WTC11 (cell line): ENCODE results near the gene OLFM1. TPM values are rescaled to one million over a fixed set of nuclear protein-coding genes. Genes with fewer than 3 reads are reported as not detected.
A peak's percentile ranks its signal among the peaks of the same experiment; 100 is the strongest.

Experiments
- ATAC-seq: fragments of 200-7000 bp; cut with Tn5 transposase; 2 replicates; pipeline ENCODE4 v1.10.0; 2021; ENCODE audit warnings: mild to moderate bottlenecking, moderate library complexity
- CTCF ChIA-PET: fragments of 300-600 bp; sonication (Branson Sonifier 250); formaldehyde crosslinking; loops from one replicate; lab custom pipeline; 2021; ENCODE audit warnings: antibody characterized with exemption; lab: Charles Lee
- POLR2A ChIA-PET: fragments of 350-600 bp; sonication (Branson Sonifier 250); formaldehyde crosslinking; loops from one replicate; lab custom pipeline; 2021; ENCODE audit warnings: antibody characterized with exemption; lab: Charles Lee
- DNase-seq: peaks from one replicate; pipeline ENCODE4 v3.0.0; 2021; ENCODE audit warnings: low spot score
- H3K27ac Mint-ChIP-seq: 2 replicates; pipeline ENCODE4 v1.8.0; 2021; ENCODE audit warnings: mixed read lengths
- H3K27me3 Mint-ChIP-seq: 2 replicates; pipeline ENCODE4 v1.8.0; 2021; ENCODE audit warnings: low read depth, mild to moderate bottlenecking, moderate library complexity, mixed read lengths
- H3K36me3 Mint-ChIP-seq: 2 replicates; pipeline ENCODE4 v1.8.0; 2021; ENCODE audit warnings: mixed read lengths
- H3K4me1 Mint-ChIP-seq: 2 replicates; pipeline ENCODE4 v1.8.0; 2022; ENCODE audit warnings: mixed read lengths
- H3K4me3 Mint-ChIP-seq: 2 replicates; pipeline ENCODE4 v1.8.0; 2021; ENCODE audit warnings: mild to moderate bottlenecking, moderate library complexity, mixed read lengths
- H3K9me3 Mint-ChIP-seq: 2 replicates; pipeline ENCODE4 v1.8.0; 2021; ENCODE audit warnings: mixed read lengths
- ATF1 ChIP-seq: sonication (generic); formaldehyde crosslinking; IDR thresholded peaks from 2 replicates; pipeline ENCODE4 v1.8.1; 2023; ENCODE audit warnings: mild to moderate bottlenecking, moderate library complexity, missing genetic modification reagents
- CBFB ChIP-seq: sonication (generic); formaldehyde crosslinking; IDR thresholded peaks from 2 replicates; pipeline ENCODE4 v1.8.1; 2022; ENCODE audit warnings: mild to moderate bottlenecking, low read depth, missing genetic modification reagents
- CREB1 ChIP-seq: sonication (generic); formaldehyde crosslinking; IDR thresholded peaks from 2 replicates; pipeline ENCODE4 v1.8.0; 2023; ENCODE audit warnings: mild to moderate bottlenecking, missing genetic modification reagents
- ELF4 ChIP-seq: sonication (generic); formaldehyde crosslinking; IDR thresholded peaks from 2 replicates; pipeline ENCODE4 v1.8.1; 2022; ENCODE audit warnings: low read depth, mild to moderate bottlenecking, moderate library complexity, missing genetic modification reagents
- FOXK1 ChIP-seq: sonication (generic); formaldehyde crosslinking; IDR thresholded peaks from 2 replicates; pipeline ENCODE4 v1.8.0; 2022; ENCODE audit warnings: mild to moderate bottlenecking, moderate library complexity, missing genetic modification reagents
- GABPB1 ChIP-seq: sonication (generic); formaldehyde crosslinking; IDR thresholded peaks from 2 replicates; pipeline ENCODE4 v1.8.1; 2023; ENCODE audit warnings: mild to moderate bottlenecking, missing genetic modification reagents
- GTF2I ChIP-seq: fragments of 250-450 bp; sonication (Bioruptor Pico); conservative IDR thresholded peaks from 2 replicates; pipeline ENCODE4 v1.4.0; 2021; ENCODE audit warnings: mild to moderate bottlenecking
- HMGA2 ChIP-seq: fragments of 250-450 bp; sonication (Bioruptor Pico); IDR thresholded peaks from 2 replicates; pipeline ENCODE4 v1.4.0; 2021; ENCODE audit warnings: mild to moderate bottlenecking, moderate library complexity
- JUN ChIP-seq: sonication (generic); formaldehyde crosslinking; IDR thresholded peaks from 2 replicates; pipeline ENCODE4 v1.8.0; 2023; ENCODE audit warnings: mild to moderate bottlenecking, missing genetic modification reagents
- NFATC4 ChIP-seq: fragments of 250-450 bp; sonication (Bioruptor Pico); IDR thresholded peaks from 2 replicates; pipeline ENCODE4 v1.9.0; 2021; ENCODE audit warnings: mild to moderate bottlenecking
- NR1H2 ChIP-seq: sonication (generic); formaldehyde crosslinking; IDR thresholded peaks from 2 replicates; pipeline ENCODE4 v1.9.0; 2021; ENCODE audit warnings: mild to moderate bottlenecking, moderate library complexity, missing genetic modification reagents
- NR3C1 ChIP-seq: sonication (generic); formaldehyde crosslinking; conservative IDR thresholded peaks from 2 replicates; pipeline ENCODE4 v1.8.1; 2023; ENCODE audit warnings: low read depth, mild to moderate bottlenecking, missing genetic modification reagents
- OVOL2 ChIP-seq: fragments of 250-450 bp; sonication (Bioruptor Pico); IDR thresholded peaks from 2 replicates; pipeline ENCODE4 v1.9.0; 2021; ENCODE audit warnings: mild to moderate bottlenecking, borderline replicate concordance
- SMAD4 ChIP-seq: sonication (generic); formaldehyde crosslinking; IDR thresholded peaks from 2 replicates; pipeline ENCODE4 v1.8.0; 2022; ENCODE audit warnings: mild to moderate bottlenecking, missing genetic modification reagents
- SP1 ChIP-seq: sonication (generic); formaldehyde crosslinking; conservative IDR thresholded peaks from 2 replicates; pipeline ENCODE4 v1.8.1; 2022; ENCODE audit warnings: missing genetic modification reagents
- TEAD1 ChIP-seq: sonication (generic); formaldehyde crosslinking; IDR thresholded peaks from 2 replicates; pipeline ENCODE4 v1.8.0; 2022; ENCODE audit warnings: mild to moderate bottlenecking, missing genetic modification reagents
- ZNF232 ChIP-seq: sonication (generic); formaldehyde crosslinking; IDR thresholded peaks from 2 replicates; pipeline ENCODE4 v1.8.0; 2022; ENCODE audit warnings: mild to moderate bottlenecking, missing genetic modification reagents
- ZNF263 ChIP-seq: sonication (generic); formaldehyde crosslinking; IDR thresholded peaks from 2 replicates; pipeline ENCODE4 v1.8.1; 2022; ENCODE audit warnings: low read depth, mild to moderate bottlenecking, moderate library complexity, missing genetic modification reagents
- ZNF317 ChIP-seq: sonication (generic); formaldehyde crosslinking; IDR thresholded peaks from 2 replicates; pipeline ENCODE4 v1.8.1; 2023; ENCODE audit warnings: low read depth, mild to moderate bottlenecking, moderate library complexity, missing genetic modification reagents, borderline replicate concordance
- ZNF423 ChIP-seq: fragments of 250-450 bp; sonication (Bioruptor Pico); IDR thresholded peaks from 2 replicates; pipeline ENCODE4 v2.1.2; 2022; ENCODE audit warnings: mild to moderate bottlenecking, moderate library complexity
- ZNF671 ChIP-seq: fragments of 250-450 bp; sonication (Bioruptor Pico); IDR thresholded peaks from 2 replicates; pipeline ENCODE4 v1.8.0; 2021; ENCODE audit warnings: mild to moderate bottlenecking
- total RNA-seq: library from RNA; stranded (reverse); gene quantifications from 3 replicates; pipeline ENCODE4 v1.2.3, GENCODE V29; 2021
- TF ChIP-seq, protein P1 (sequence below): sonication (generic); formaldehyde crosslinking; IDR thresholded peaks from 2 replicates; pipeline ENCODE4 v1.8.0; 2023; ENCODE audit warnings: mild to moderate bottlenecking, missing genetic modification reagents
- TF ChIP-seq, protein P2 (sequence below): sonication (generic); formaldehyde crosslinking; IDR thresholded peaks from 2 replicates; pipeline ENCODE4 v1.8.0; 2022; ENCODE audit warnings: mild to moderate bottlenecking, missing genetic modification reagents
- TF ChIP-seq, protein P3 (sequence below): sonication (generic); formaldehyde crosslinking; IDR thresholded peaks from 2 replicates; pipeline ENCODE4 v1.8.1; 2022; ENCODE audit warnings: low read depth, missing genetic modification reagents, borderline replicate concordance
- TF ChIP-seq, protein P4 (sequence below): sonication (generic); formaldehyde crosslinking; IDR thresholded peaks from 2 replicates; pipeline ENCODE4 v1.8.1; 2023; ENCODE audit warnings: mild to moderate bottlenecking, missing genetic modification reagents
- TF ChIP-seq, protein P5 (sequence below): fragments of 250-450 bp; sonication (Bioruptor Pico); IDR thresholded peaks from 2 replicates; pipeline ENCODE4 v1.8.0; 2021; ENCODE audit warnings: mild to moderate bottlenecking
- TF ChIP-seq, protein P6 (sequence below): fragments of 250-450 bp; sonication (Bioruptor Pico); IDR thresholded peaks from 2 replicates; pipeline ENCODE4 v2.1.2; 2022; ENCODE audit warnings: mild to moderate bottlenecking, moderate library complexity
- TF ChIP-seq, protein P7 (sequence below): sonication (generic); formaldehyde crosslinking; IDR thresholded peaks from 2 replicates; pipeline ENCODE4 v1.8.1; 2022; ENCODE audit warnings: low read depth, mild to moderate bottlenecking, moderate library complexity, missing genetic modification reagents, borderline replicate concordance

The OLFM1 gene
- total RNA-seq, 1 experiment from 2014 or later, result 37.6 TPM

DNA sequence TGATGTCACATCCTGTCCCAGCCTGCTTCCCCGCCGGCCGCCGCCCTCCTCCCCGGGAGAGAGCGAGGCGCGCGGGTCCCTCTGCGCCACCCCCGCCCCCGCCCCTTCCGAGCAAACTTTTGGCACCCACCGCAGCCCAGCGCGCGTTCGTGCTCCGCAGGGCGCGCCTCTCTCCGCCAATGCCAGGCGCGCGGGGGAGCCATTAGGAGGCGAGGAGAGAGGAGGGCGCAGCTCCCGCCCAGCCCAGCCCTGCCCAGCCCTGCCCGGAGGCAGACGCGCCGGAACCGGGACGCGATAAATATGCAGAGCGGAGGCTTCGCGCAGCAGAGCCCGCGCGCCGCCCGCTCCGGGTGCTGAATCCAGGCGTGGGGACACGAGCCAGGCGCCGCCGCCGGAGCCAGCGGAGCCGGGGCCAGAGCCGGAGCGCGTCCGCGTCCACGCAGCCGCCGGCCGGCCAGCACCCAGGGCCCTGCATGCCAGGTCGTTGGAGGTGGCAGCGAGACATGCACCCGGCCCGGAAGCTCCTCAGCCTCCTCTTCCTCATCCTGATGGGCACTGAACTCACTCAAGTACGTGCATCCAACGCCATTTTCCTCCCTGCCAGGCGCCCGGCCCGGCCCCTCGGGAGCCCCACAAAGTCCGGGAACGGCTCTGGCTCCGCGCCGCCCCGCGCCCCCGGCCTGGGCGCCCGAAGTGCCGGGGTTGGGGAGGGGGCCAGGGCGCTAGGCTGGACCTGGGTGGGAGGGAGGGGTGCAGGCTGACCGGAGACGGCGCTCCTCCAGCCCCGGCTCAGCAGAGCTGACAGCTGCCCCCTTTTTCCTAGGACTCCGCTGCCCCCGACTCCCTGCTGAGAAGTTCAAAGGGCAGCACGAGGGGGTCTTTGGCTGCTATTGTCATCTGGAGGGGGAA lies 12.0 kb upstream of the OLFM1 start:
- Mint-ChIP-seq H3K4me1 (peaks cover 11% of the 10 kb centered on the region), H3K9me3 (no peaks in the 10 kb centered on the region), H3K4me3 (peak overlapping the region; percentile 63), H3K27me3 (peaks cover 23% of the 10 kb centered on the region), H3K27ac (no peak overlapping the region), H3K36me3 (no peaks in the 10 kb centered on the region)
- ChIA-PET CTCF (interaction anchor here (1.3 to 1.5 kb wide), 2 partner anchors 10 to 386 kb away, joined by 4 read pairs; no protein-coding TSS in a partner anchor), POLR2A (interaction anchor here (0.7 kb wide), 1 partner anchor 432 kb away, joined by 4 read pairs; no protein-coding TSS in a partner anchor)
- DNase-seq (peak; percentile 60), ATAC-seq (peak; percentile 74)
- TF ChIP-seq NR3C1 (CRISPR knock-in tag) (0 out of 2 replicates have a peak, but pooled peaks have one; percentile 25), HMGA2 (CRISPR knock-in tag) (no peak), ZNF232 (CRISPR knock-in tag) (no peak), SP1 (CRISPR knock-in tag) (no peak), ZNF263 (CRISPR knock-in tag) (no peak), ATF1 (CRISPR knock-in tag) (no peak), JUN (CRISPR knock-in tag) (no peak), GTF2I (CRISPR knock-in tag) (no peak), CBFB (CRISPR knock-in tag) (no peak), NFATC4 (no peak), ZNF423 (CRISPR knock-in tag) (no peak), ELF4 (CRISPR knock-in tag) (no peak), ZNF317 (CRISPR knock-in tag) (no peak), OVOL2 (CRISPR knock-in tag) (no peak), SMAD4 (no peak), TEAD1 (CRISPR knock-in tag) (peak; percentile 67; the same call in 1 of the 2 replicates), CREB1 (no peak), NR1H2 (CRISPR knock-in tag) (no peak), FOXK1 (CRISPR knock-in tag) (no peak), ZNF671 (CRISPR knock-in tag) (no peak), GABPB1 (CRISPR knock-in tag) (no peak)
- TF ChIP-seq, protein P1, sequence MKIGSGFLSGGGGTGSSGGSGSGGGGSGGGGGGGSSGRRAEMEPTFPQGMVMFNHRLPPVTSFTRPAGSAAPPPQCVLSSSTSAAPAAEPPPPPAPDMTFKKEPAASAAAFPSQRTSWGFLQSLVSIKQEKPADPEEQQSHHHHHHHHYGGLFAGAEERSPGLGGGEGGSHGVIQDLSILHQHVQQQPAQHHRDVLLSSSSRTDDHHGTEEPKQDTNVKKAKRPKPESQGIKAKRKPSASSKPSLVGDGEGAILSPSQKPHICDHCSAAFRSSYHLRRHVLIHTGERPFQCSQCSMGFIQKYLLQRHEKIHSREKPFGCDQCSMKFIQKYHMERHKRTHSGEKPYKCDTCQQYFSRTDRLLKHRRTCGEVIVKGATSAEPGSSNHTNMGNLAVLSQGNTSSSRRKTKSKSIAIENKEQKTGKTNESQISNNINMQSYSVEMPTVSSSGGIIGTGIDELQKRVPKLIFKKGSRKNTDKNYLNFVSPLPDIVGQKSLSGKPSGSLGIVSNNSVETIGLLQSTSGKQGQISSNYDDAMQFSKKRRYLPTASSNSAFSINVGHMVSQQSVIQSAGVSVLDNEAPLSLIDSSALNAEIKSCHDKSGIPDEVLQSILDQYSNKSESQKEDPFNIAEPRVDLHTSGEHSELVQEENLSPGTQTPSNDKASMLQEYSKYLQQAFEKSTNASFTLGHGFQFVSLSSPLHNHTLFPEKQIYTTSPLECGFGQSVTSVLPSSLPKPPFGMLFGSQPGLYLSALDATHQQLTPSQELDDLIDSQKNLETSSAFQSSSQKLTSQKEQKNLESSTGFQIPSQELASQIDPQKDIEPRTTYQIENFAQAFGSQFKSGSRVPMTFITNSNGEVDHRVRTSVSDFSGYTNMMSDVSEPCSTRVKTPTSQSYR (CRISPR knock-in tag), result no peak
- TF ChIP-seq, protein P2, sequence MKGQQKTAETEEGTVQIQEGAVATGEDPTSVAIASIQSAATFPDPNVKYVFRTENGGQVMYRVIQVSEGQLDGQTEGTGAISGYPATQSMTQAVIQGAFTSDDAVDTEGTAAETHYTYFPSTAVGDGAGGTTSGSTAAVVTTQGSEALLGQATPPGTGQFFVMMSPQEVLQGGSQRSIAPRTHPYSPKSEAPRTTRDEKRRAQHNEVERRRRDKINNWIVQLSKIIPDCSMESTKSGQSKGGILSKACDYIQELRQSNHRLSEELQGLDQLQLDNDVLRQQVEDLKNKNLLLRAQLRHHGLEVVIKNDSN (CRISPR knock-in tag), result no peak
- TF ChIP-seq, protein P3, sequence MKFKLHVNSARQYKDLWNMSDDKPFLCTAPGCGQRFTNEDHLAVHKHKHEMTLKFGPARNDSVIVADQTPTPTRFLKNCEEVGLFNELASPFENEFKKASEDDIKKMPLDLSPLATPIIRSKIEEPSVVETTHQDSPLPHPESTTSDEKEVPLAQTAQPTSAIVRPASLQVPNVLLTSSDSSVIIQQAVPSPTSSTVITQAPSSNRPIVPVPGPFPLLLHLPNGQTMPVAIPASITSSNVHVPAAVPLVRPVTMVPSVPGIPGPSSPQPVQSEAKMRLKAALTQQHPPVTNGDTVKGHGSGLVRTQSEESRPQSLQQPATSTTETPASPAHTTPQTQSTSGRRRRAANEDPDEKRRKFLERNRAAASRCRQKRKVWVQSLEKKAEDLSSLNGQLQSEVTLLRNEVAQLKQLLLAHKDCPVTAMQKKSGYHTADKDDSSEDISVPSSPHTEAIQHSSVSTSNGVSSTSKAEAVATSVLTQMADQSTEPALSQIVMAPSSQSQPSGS (CRISPR knock-in tag), result no peak
- TF ChIP-seq, protein P4, sequence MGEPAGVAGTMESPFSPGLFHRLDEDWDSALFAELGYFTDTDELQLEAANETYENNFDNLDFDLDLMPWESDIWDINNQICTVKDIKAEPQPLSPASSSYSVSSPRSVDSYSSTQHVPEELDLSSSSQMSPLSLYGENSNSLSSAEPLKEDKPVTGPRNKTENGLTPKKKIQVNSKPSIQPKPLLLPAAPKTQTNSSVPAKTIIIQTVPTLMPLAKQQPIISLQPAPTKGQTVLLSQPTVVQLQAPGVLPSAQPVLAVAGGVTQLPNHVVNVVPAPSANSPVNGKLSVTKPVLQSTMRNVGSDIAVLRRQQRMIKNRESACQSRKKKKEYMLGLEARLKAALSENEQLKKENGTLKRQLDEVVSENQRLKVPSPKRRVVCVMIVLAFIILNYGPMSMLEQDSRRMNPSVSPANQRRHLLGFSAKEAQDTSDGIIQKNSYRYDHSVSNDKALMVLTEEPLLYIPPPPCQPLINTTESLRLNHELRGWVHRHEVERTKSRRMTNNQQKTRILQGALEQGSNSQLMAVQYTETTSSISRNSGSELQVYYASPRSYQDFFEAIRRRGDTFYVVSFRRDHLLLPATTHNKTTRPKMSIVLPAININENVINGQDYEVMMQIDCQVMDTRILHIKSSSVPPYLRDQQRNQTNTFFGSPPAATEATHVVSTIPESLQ, result no peak
- TF ChIP-seq, protein P5, sequence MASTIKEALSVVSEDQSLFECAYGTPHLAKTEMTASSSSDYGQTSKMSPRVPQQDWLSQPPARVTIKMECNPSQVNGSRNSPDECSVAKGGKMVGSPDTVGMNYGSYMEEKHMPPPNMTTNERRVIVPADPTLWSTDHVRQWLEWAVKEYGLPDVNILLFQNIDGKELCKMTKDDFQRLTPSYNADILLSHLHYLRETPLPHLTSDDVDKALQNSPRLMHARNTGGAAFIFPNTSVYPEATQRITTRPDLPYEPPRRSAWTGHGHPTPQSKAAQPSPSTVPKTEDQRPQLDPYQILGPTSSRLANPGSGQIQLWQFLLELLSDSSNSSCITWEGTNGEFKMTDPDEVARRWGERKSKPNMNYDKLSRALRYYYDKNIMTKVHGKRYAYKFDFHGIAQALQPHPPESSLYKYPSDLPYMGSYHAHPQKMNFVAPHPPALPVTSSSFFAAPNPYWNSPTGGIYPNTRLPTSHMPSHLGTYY, result no peak
- TF ChIP-seq, protein P6, sequence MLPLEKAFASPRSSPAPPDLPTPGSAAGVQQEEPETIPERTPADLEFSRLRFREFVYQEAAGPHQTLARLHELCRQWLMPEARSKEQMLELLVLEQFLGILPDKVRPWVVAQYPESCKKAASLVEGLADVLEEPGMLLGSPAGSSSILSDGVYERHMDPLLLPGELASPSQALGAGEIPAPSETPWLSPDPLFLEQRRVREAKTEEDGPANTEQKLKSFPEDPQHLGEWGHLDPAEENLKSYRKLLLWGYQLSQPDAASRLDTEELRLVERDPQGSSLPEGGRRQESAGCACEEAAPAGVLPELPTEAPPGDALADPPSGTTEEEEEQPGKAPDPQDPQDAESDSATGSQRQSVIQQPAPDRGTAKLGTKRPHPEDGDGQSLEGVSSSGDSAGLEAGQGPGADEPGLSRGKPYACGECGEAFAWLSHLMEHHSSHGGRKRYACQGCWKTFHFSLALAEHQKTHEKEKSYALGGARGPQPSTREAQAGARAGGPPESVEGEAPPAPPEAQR (CRISPR knock-in tag), result no peak
- TF ChIP-seq, protein P7, sequence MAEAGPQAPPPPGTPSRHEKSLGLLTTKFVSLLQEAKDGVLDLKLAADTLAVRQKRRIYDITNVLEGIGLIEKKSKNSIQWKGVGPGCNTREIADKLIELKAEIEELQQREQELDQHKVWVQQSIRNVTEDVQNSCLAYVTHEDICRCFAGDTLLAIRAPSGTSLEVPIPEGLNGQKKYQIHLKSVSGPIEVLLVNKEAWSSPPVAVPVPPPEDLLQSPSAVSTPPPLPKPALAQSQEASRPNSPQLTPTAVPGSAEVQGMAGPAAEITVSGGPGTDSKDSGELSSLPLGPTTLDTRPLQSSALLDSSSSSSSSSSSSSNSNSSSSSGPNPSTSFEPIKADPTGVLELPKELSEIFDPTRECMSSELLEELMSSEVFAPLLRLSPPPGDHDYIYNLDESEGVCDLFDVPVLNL (CRISPR knock-in tag), result no peak
